SK-N-SH treated with all-trans-retinoic acid at 6 μM for 48 hours (cell line): Measurements from ENCODE around the gene NARS2.
A peak's percentile ranks its signal among the peaks of the same experiment; 100 is the strongest.

Experiments used
- BACH2 ChIP-seq: fragments of 250-450 bp; sonication (Bioruptor Pico); IDR thresholded peaks from 2 replicates; pipeline ENCODE4 v1.9.0; 2021; ENCODE audit warnings: mild to moderate bottlenecking, borderline replicate concordance
- CREB5 ChIP-seq: fragments of 250-450 bp; sonication (Bioruptor Pico); IDR thresholded peaks from 2 replicates; pipeline ENCODE4 v1.5.1; 2020; ENCODE audit warnings: low read depth, mild to moderate bottlenecking, moderate library complexity
- CSDC2 ChIP-seq: fragments of 250-450 bp; sonication (Bioruptor Pico); IDR thresholded peaks from 2 replicates; pipeline ENCODE4 v1.5.0; 2020; ENCODE audit warnings: mild to moderate bottlenecking, moderate library complexity
- OSR1 ChIP-seq: fragments of 250-450 bp; sonication (Bioruptor Pico); IDR thresholded peaks from 2 replicates; pipeline ENCODE4 v1.8.0; 2022; ENCODE audit warnings: moderate library complexity, mild to moderate bottlenecking, inconsistent platforms
- POU6F1 ChIP-seq: fragments of 250-450 bp; sonication (Bioruptor Pico); IDR thresholded peaks from 2 replicates; pipeline ENCODE4 v1.8.0; 2021; ENCODE audit warnings: low read depth, mild to moderate bottlenecking, moderate library complexity, borderline replicate concordance
- PPARA ChIP-seq: fragments of 250-450 bp; sonication (Bioruptor Pico); IDR thresholded peaks from 2 replicates; pipeline ENCODE4 v1.5.0; 2020; ENCODE audit warnings: mild to moderate bottlenecking, borderline replicate concordance
- RARB ChIP-seq: fragments of 250-450 bp; sonication (Bioruptor Pico); IDR thresholded peaks from 2 replicates; pipeline ENCODE4 v1.8.0; 2021; ENCODE audit warnings: mild to moderate bottlenecking, moderate library complexity
- SNAI2 ChIP-seq: fragments of 250-450 bp; sonication (Bioruptor Pico); IDR thresholded peaks from 2 replicates; pipeline ENCODE4 v1.5.0; 2020; ENCODE audit warnings: mild to moderate bottlenecking, moderate library complexity
- TOX ChIP-seq: fragments of 250-450 bp; sonication (Bioruptor Pico); IDR thresholded peaks from 2 replicates; pipeline ENCODE4 v1.8.0; 2021; ENCODE audit warnings: mild to moderate bottlenecking, moderate library complexity, borderline replicate concordance
- ZFP3 ChIP-seq: fragments of 250-450 bp; sonication (Bioruptor Pico); IDR thresholded peaks from 2 replicates; pipeline ENCODE4 v1.5.0; 2020; ENCODE audit warnings: mild to moderate bottlenecking, moderate library complexity
- ZNF565 ChIP-seq: fragments of 450-650 bp; formaldehyde crosslinking; conservative IDR thresholded peaks from 2 replicates; pipeline ENCODE4 v1.5.0; 2020; ENCODE audit warnings: low read depth, mild to moderate bottlenecking, moderate library complexity
- TF ChIP-seq, protein P1 (sequence below): fragments of 250-450 bp; sonication (Bioruptor Pico); IDR thresholded peaks from 2 replicates; pipeline ENCODE4 v1.5.1; 2021; ENCODE audit warnings: mild to moderate bottlenecking, moderate library complexity
- TF ChIP-seq, protein P2 (sequence below): fragments of 250-450 bp; sonication (Bioruptor Pico); IDR thresholded peaks from 2 replicates; pipeline ENCODE4 v1.8.0; 2020; ENCODE audit warnings: mild to moderate bottlenecking, moderate library complexity, borderline replicate concordance
- TF ChIP-seq, protein P3 (sequence below): fragments of 250-450 bp; sonication (Bioruptor Pico); IDR thresholded peaks from 2 replicates; pipeline ENCODE4 v1.5.0; 2020; ENCODE audit warnings: mild to moderate bottlenecking, moderate library complexity

DNA sequence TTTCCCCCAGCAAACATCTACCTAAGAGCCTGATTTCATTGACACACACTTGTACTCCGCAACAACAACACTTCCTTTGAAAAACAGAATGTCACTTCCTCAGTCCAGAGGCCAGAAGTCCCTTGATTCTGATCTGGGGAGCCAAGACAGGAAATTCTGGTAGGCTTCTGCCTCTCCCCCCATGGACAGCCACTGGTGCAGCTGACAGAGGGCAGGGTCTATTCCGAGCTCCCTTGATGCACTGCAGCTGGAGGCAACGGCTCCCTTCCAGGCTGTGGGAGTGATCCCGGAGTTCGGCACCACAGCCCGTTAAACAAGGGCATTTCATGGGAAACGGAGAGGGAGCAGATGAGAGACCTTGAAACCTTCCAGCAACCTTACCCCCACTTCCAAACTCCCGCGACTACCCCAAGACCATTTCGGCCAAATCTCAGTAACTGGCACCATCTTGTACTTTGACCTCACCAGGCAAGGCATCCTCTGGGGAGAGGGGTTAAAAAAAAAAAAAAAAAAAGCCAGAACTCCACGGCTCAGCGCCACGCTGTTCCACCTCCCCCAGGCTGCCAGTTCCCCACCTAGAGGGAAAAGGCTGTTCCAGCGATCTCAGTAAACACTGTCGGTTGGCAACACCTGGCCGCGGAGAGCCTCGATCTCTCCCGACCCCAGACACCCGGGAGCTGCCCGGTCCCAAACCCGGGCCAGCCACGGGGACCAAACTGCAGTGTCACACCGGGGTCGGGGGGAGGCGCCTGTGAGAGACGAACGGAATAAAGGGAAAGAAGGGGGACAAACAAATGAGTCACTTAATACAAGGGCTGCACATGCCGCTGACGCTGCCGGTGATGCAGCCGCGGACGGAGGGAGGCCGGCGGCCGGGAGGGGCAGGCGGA is 158.1 kb downstream of the NARS2 start:
- peak; percentile 31; the same call in 1 of the 2 replicates for TF ChIP-seq SNAI2 (CRISPR knock-in tag)
- TF ChIP-seq ZFP3 (CRISPR knock-in tag): peak; percentile 35; the same call in 1 of the 2 replicates
- TF ChIP-seq, protein P1, sequence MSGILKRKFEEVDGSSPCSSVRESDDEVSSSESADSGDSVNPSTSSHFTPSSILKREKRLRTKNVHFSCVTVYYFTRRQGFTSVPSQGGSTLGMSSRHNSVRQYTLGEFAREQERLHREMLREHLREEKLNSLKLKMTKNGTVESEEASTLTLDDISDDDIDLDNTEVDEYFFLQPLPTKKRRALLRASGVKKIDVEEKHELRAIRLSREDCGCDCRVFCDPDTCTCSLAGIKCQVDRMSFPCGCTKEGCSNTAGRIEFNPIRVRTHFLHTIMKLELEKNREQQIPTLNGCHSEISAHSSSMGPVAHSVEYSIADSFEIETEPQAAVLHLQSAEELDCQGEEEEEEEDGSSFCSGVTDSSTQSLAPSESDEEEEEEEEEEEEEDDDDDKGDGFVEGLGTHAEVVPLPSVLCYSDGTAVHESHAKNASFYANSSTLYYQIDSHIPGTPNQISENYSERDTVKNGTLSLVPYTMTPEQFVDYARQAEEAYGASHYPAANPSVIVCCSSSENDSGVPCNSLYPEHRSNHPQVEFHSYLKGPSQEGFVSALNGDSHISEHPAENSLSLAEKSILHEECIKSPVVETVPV (CRISPR knock-in tag): no peak
- TF ChIP-seq, protein P2, sequence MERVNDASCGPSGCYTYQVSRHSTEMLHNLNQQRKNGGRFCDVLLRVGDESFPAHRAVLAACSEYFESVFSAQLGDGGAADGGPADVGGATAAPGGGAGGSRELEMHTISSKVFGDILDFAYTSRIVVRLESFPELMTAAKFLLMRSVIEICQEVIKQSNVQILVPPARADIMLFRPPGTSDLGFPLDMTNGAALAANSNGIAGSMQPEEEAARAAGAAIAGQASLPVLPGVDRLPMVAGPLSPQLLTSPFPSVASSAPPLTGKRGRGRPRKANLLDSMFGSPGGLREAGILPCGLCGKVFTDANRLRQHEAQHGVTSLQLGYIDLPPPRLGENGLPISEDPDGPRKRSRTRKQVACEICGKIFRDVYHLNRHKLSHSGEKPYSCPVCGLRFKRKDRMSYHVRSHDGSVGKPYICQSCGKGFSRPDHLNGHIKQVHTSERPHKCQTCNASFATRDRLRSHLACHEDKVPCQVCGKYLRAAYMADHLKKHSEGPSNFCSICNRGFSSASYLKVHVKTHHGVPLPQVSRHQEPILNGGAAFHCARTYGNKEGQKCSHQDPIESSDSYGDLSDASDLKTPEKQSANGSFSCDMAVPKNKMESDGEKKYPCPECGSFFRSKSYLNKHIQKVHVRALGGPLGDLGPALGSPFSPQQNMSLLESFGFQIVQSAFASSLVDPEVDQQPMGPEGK (CRISPR knock-in tag): no peak
- no peak for TF ChIP-seq OSR1 (CRISPR knock-in tag)
- TF ChIP-seq, protein P3, sequence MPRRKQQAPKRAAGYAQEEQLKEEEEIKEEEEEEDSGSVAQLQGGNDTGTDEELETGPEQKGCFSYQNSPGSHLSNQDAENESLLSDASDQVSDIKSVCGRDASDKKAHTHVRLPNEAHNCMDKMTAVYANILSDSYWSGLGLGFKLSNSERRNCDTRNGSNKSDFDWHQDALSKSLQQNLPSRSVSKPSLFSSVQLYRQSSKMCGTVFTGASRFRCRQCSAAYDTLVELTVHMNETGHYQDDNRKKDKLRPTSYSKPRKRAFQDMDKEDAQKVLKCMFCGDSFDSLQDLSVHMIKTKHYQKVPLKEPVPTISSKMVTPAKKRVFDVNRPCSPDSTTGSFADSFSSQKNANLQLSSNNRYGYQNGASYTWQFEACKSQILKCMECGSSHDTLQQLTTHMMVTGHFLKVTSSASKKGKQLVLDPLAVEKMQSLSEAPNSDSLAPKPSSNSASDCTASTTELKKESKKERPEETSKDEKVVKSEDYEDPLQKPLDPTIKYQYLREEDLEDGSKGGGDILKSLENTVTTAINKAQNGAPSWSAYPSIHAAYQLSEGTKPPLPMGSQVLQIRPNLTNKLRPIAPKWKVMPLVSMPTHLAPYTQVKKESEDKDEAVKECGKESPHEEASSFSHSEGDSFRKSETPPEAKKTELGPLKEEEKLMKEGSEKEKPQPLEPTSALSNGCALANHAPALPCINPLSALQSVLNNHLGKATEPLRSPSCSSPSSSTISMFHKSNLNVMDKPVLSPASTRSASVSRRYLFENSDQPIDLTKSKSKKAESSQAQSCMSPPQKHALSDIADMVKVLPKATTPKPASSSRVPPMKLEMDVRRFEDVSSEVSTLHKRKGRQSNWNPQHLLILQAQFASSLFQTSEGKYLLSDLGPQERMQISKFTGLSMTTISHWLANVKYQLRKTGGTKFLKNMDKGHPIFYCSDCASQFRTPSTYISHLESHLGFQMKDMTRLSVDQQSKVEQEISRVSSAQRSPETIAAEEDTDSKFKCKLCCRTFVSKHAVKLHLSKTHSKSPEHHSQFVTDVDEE (CRISPR knock-in tag): peak; percentile 16; the same call in 1 of the 2 replicates
- TF ChIP-seq BACH2 (CRISPR knock-in tag): no peak
- no peak for TF ChIP-seq CREB5 (CRISPR knock-in tag)
- no peak for TF ChIP-seq PPARA
- TF ChIP-seq RARB (CRISPR knock-in tag): no peak
- TF ChIP-seq CSDC2 (CRISPR knock-in tag): no peak
- TF ChIP-seq POU6F1 (CRISPR knock-in tag): no peak
- TF ChIP-seq TOX (CRISPR knock-in tag): no peak
- no peak for TF ChIP-seq ZNF565 (CRISPR knock-in tag)
